IMR-90 (cell line): ENCODE measurements around the gene BRD4. TPM values are rescaled to one million over a fixed set of nuclear protein-coding genes. Genes with fewer than 3 reads are reported as not detected.

ENCODE experiments used
- ATAC-seq: fragments of 200-7000 bp; cut with Tn5 transposase; 2 replicates; pipeline ENCODE4 v1.9.1; 2020; ENCODE audit warnings: low read depth, mild to moderate bottlenecking, moderate library complexity
- BruUV-seq: library from RNA; stranded (reverse); fragments of 400-500 nt; replicated peaks from 2 replicates; lab custom pipeline; 2021; lab: Mats Ljungman, UMichigan
- CTCF ChIA-PET: fragments of 300-600 bp; formaldehyde crosslinking; extraction: SDS; loops from one replicate; lab custom pipeline; 2021; ENCODE audit warnings: antibody characterized with exemption; lab: Yijun Ruan, JAX
- POLR2A ChIA-PET: fragments of 300-600 bp; sonication (Branson Sonifier 250); formaldehyde crosslinking; loops from one replicate; lab custom pipeline; 2022; ENCODE audit warnings: antibody characterized with exemption; ENCODE audit not compliant: unreplicated experiment; lab: Charles Lee
- DNase-seq: peaks from one replicate; pipeline ENCODE4 v3.0.0; 2013
- H2AFZ ChIP-seq: replicated peaks from 2 replicates; pipeline ENCODE3; 2013; ENCODE audit warnings: low read length, mild to moderate bottlenecking; ENCODE audit not compliant: poor library complexity
- H2AK5ac ChIP-seq: 2 replicates; pipeline ENCODE4 v1.6.1; 2013; ENCODE audit warnings: low read depth, low read length, inconsistent platforms
- H2AK9ac ChIP-seq: replicated peaks from 2 replicates; pipeline ENCODE3; 2013; ENCODE audit warnings: mild to moderate bottlenecking, low read depth, low read length, moderate library complexity; ENCODE audit not compliant: poor library complexity
- H2BK120ac ChIP-seq: 2 replicates; pipeline ENCODE4 v1.6.1; 2013; ENCODE audit warnings: low read depth, low read length, inconsistent platforms
- H2BK15ac ChIP-seq: 3 replicates; pipeline ENCODE4 v1.6.1; 2013; ENCODE audit warnings: low read depth, low read length, inconsistent platforms
- H2BK20ac ChIP-seq: 2 replicates; pipeline ENCODE4 v1.6.1; 2013; ENCODE audit warnings: low read depth, mild to moderate bottlenecking, inconsistent platforms, low read length, moderate library complexity
- H2BK5ac ChIP-seq: 2 replicates; pipeline ENCODE4 v1.6.1; 2013; ENCODE audit warnings: mild to moderate bottlenecking, low read depth, low read length, inconsistent platforms; ENCODE audit not compliant: poor library complexity, severe bottlenecking
- H3K14ac ChIP-seq: replicated peaks from 2 replicates; pipeline ENCODE4 v1.6.1; 2013; ENCODE audit warnings: low read depth, low read length, inconsistent platforms
- H3K18ac ChIP-seq: 2 replicates; pipeline ENCODE4 v1.6.1; 2013; ENCODE audit warnings: low read depth, low read length, control low read depth
- H3K23ac ChIP-seq: 2 replicates; pipeline ENCODE4 v1.6.1; 2013; ENCODE audit warnings: low read depth, low read length, inconsistent platforms
- H3K27ac ChIP-seq: 2 replicates; pipeline ENCODE4 v1.5.1; 2013; ENCODE audit warnings: mild to moderate bottlenecking, control low read depth, low read length; ENCODE audit not compliant: insufficient read depth
- H3K27me3 ChIP-seq: 2 replicates; pipeline ENCODE4 v1.6.1; 2013; ENCODE audit warnings: low read length; ENCODE audit not compliant: control insufficient read depth, insufficient read depth
- H3K36me3 ChIP-seq: 2 replicates; pipeline ENCODE4 v1.6.1; 2013; ENCODE audit warnings: low read length, mixed read lengths; ENCODE audit not compliant: control insufficient read depth, insufficient read depth
- H3K4ac ChIP-seq: 2 replicates; pipeline ENCODE4 v1.6.1; 2013; ENCODE audit warnings: low read depth, low read length, inconsistent platforms
- H3K4me1 ChIP-seq: 2 replicates; pipeline ENCODE4 v1.6.1; 2013; ENCODE audit warnings: low read length, mixed read lengths; ENCODE audit not compliant: control insufficient read depth, insufficient read depth
- H3K4me2 ChIP-seq: 2 replicates; pipeline ENCODE4 v1.6.1; 2013; ENCODE audit warnings: low read depth, mild to moderate bottlenecking, control low read depth, low read length, moderate library complexity
- H3K4me3 ChIP-seq: 2 replicates; pipeline ENCODE4 v1.5.1; 2013; ENCODE audit warnings: low read depth, mild to moderate bottlenecking, control low read depth, low read length, moderate library complexity; ENCODE audit not compliant: insufficient read depth
- H3K56ac ChIP-seq: 2 replicates; pipeline ENCODE4 v1.6.1; 2013; ENCODE audit warnings: low read length, inconsistent platforms; ENCODE audit not compliant: insufficient read depth; ENCODE audit errors: extremely low read depth
- H3K79me1 ChIP-seq, 2 experiments: 2 replicates each; pipeline ENCODE4 v1.6.1; 2013; ENCODE audit warnings: low read length in 2 of 2, inconsistent platforms in 1 of 2, low read depth in 1 of 2
- H3K9ac ChIP-seq: 2 replicates; pipeline ENCODE4 v1.6.1; 2013; ENCODE audit warnings: low read depth, low read length, control low read depth
- H3K9me1 ChIP-seq: 2 replicates; pipeline ENCODE4 v1.6.1; 2013; ENCODE audit warnings: low read length, inconsistent platforms; ENCODE audit not compliant: insufficient read depth
- H3K9me3 ChIP-seq: 2 replicates; pipeline ENCODE4 v1.6.1; 2013; ENCODE audit warnings: low read length; ENCODE audit not compliant: control insufficient read depth, insufficient read depth
- H4K20me1 ChIP-seq: 2 replicates; pipeline ENCODE4 v1.6.1; 2013; ENCODE audit warnings: low read length, inconsistent platforms; ENCODE audit not compliant: insufficient read depth
- H4K5ac ChIP-seq: 2 replicates; pipeline ENCODE4 v1.6.1; 2013; ENCODE audit warnings: mild to moderate bottlenecking, low read depth, low read length, control low read depth
- H4K8ac ChIP-seq, 2 experiments: 2 replicates each; pipeline ENCODE4 v1.6.1; 2013; ENCODE audit warnings: low read depth in 2 of 2, low read length in 2 of 2, control low read depth in 1 of 2, inconsistent platforms in 1 of 2
- H4K91ac ChIP-seq: 2 replicates; pipeline ENCODE4 v1.6.1; 2013; ENCODE audit warnings: low read depth, low read length, inconsistent platforms; ENCODE audit not compliant: insufficient read depth
- BHLHE40 ChIP-seq: fragments of 150-350 bp; IDR thresholded peaks from 2 replicates; pipeline ENCODE4 v1.6.1; 2016; ENCODE audit warnings: mild to moderate bottlenecking, low read depth, low read length
- CEBPB ChIP-seq: IDR thresholded peaks from 2 replicates; pipeline ENCODE4 v1.6.1; 2012; ENCODE audit warnings: low read depth, low read length, improper control_type of control experiment
- CHD1 ChIP-seq: IDR thresholded peaks from 2 replicates; pipeline ENCODE4 v1.6.1; 2012; ENCODE audit warnings: low read depth, low read length, improper control_type of control experiment
- FOS ChIP-seq: fragments of 150-350 bp; IDR thresholded peaks from 2 replicates; pipeline ENCODE4 v1.6.1; 2016; ENCODE audit warnings: low read depth, low read length
- MAFK ChIP-seq: IDR thresholded peaks from 2 replicates; pipeline ENCODE4 v1.6.1; 2012; ENCODE audit warnings: low read depth, low read length, improper control_type of control experiment
- MAZ ChIP-seq: IDR thresholded peaks from 2 replicates; pipeline ENCODE4 v1.6.1; 2012; ENCODE audit warnings: low read depth, mild to moderate bottlenecking, low read length, improper control_type of control experiment, moderate library complexity, borderline replicate concordance
- MXI1 ChIP-seq: IDR thresholded peaks from 2 replicates; pipeline ENCODE4 v1.6.1; 2012; ENCODE audit warnings: low read depth, mild to moderate bottlenecking, low read length, moderate library complexity, borderline replicate concordance
- NFE2L2 ChIP-seq: fragments of 150-350 bp; IDR thresholded peaks from 2 replicates; pipeline ENCODE4 v1.6.1; 2016; ENCODE audit warnings: low read depth, mild to moderate bottlenecking, low read length
- POLR2A ChIP-seq: IDR thresholded peaks from 2 replicates; pipeline ENCODE4 v1.6.1; 2012; ENCODE audit warnings: mild to moderate bottlenecking, low read depth, low read length
- RAD21 ChIP-seq: IDR thresholded peaks from 2 replicates; pipeline ENCODE4 v1.6.1; 2012; ENCODE audit warnings: low read length, improper control_type of control experiment
- RCOR1 ChIP-seq: IDR thresholded peaks from 2 replicates; pipeline ENCODE4 v1.6.1; 2012; ENCODE audit warnings: mild to moderate bottlenecking, low read length, improper control_type of control experiment; ENCODE audit not compliant: insufficient replicate concordance
- RFX5 ChIP-seq: IDR thresholded peaks from 2 replicates; pipeline ENCODE4 v1.8.0; 2012; ENCODE audit warnings: low read depth, mild to moderate bottlenecking, low read length, moderate library complexity
- SMC3 ChIP-seq: fragments of 150-350 bp; IDR thresholded peaks from 2 replicates; pipeline ENCODE4 v1.6.1; 2016; ENCODE audit warnings: low read depth, mild to moderate bottlenecking, antibody characterized with exemption, low read length, moderate library complexity
- WGBS, 2 experiments: methylation state at CpG; one replicate each; pipeline versions ENCODE4 v1.1.5 to v1.1.7; 2013; ENCODE audit warnings: missing lambda C conversion rate in 2 of 2; ENCODE audit not compliant: insufficient read length in 1 of 2; ENCODE audit errors: extremely low coverage in 2 of 2; 5-methylcytosine and 5-hydroxymethylcytosine counted together
- dilution Hi-C: fragments of 300-500 bp; cut with HindIII; formaldehyde crosslinking; loops from one replicate; pipeline ENCODE4 v1.14.3; 2018; ENCODE audit warnings: low sequenced_read_pairs; ENCODE audit not compliant: unreplicated experiment
- in situ Hi-C: fragments of 300-500 bp; cut with MboI; formaldehyde crosslinking; loops from 3 replicates; pipeline ENCODE4 v1.14.3; 2019; ENCODE audit warnings: low sequenced_read_pairs, inconsistent platforms, mixed read lengths
- intact Hi-C: fragments of 100-400 bp; cut with micrococcal nuclease; formaldehyde crosslinking; loops from 2 replicates; pipeline ENCODE4 v1.10.0; 2022
- polyA plus RNA-seq, 3 experiments: library from polyadenylated mRNA; depleted of rRNA; stranded (reverse); fragments of >200 nt; gene quantifications; 2 replicates each; pipeline ENCODE4 v1.2.3, GENCODE V29; 2012; ENCODE audit warnings: low replicate concordance in 1 of 3
- total RNA-seq: library from RNA; depleted of rRNA; stranded (reverse); fragments of >200 nt; gene quantifications from 2 replicates; pipeline ENCODE4 v1.2.3, GENCODE V29; 2012
- TF ChIP-seq, protein P1 (sequence below): fragments of 150-350 bp; IDR thresholded peaks from 2 replicates; pipeline ENCODE4 v1.6.1; 2016; ENCODE audit warnings: low read depth, mild to moderate bottlenecking, low read length, moderate library complexity, borderline replicate concordance
- TF ChIP-seq, protein P2 (sequence below): fragments of 150-350 bp; IDR thresholded peaks from 2 replicates; pipeline ENCODE4 v1.6.1; 2017; ENCODE audit warnings: mild to moderate bottlenecking, antibody characterized with exemption, low read length, low read depth
- TF ChIP-seq, protein P3 (sequence below): conservative IDR thresholded peaks from 2 replicates; pipeline ENCODE4 v1.5.1; 2012; ENCODE audit warnings: mild to moderate bottlenecking, low read depth, low read length, improper control_type of control experiment

Gene BRD4
- total and polyA plus RNA-seq, 2 of the 4 experiments (the other 2 are of a cell fraction) = 7.0 to 21.1 TPM

DNA sequence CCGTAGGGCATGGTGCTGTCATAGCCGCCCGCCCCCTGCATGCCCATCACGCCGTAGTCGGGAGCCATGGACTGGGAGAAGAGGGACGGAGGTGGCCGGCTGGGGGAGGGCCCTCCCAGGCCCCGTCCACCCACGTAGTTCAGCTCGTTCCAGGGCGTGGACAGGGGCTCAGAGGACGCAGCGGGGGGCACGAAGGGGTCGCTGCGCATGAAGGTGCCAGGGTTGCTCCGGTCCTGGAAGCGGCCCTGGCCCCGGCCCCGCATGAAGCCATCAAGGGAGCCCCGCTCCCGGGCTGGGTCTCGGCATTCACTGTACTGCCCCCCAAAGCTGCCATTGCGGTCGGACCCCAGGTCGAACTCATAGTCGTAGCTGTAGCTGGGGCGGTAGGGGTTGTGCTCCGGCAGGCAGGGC lies 40.6 kb upstream of the BRD4 start:
- no peaks in the 10 kb centered on the region for H3K9me3 ChIP-seq
- dilution Hi-C loops = no loop called here
- no peak overlapping the region for H2AFZ ChIP-seq
- no peak for ATAC-seq
- H2BK5ac ChIP-seq = no peak overlapping the region
- in situ Hi-C loops = no loop called here
- TF ChIP-seq MAZ (no peak), FOS (no peak), RCOR1 (no peak), NFE2L2 (no peak), RFX5 (no peak), SMC3 (no peak), MXI1 (no peak), CEBPB (no peak), RAD21 (no peak), POLR2A (no peak), CHD1 (no peak), MAFK (no peak), BHLHE40 (no peak)
- TF ChIP-seq, protein P1, sequence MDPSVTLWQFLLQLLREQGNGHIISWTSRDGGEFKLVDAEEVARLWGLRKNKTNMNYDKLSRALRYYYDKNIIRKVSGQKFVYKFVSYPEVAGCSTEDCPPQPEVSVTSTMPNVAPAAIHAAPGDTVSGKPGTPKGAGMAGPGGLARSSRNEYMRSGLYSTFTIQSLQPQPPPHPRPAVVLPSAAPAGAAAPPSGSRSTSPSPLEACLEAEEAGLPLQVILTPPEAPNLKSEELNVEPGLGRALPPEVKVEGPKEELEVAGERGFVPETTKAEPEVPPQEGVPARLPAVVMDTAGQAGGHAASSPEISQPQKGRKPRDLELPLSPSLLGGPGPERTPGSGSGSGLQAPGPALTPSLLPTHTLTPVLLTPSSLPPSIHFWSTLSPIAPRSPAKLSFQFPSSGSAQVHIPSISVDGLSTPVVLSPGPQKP = no peak
- TF ChIP-seq, protein P2, sequence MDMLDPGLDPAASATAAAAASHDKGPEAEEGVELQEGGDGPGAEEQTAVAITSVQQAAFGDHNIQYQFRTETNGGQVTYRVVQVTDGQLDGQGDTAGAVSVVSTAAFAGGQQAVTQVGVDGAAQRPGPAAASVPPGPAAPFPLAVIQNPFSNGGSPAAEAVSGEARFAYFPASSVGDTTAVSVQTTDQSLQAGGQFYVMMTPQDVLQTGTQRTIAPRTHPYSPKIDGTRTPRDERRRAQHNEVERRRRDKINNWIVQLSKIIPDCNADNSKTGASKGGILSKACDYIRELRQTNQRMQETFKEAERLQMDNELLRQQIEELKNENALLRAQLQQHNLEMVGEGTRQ = no peak
- TF ChIP-seq, protein P3, sequence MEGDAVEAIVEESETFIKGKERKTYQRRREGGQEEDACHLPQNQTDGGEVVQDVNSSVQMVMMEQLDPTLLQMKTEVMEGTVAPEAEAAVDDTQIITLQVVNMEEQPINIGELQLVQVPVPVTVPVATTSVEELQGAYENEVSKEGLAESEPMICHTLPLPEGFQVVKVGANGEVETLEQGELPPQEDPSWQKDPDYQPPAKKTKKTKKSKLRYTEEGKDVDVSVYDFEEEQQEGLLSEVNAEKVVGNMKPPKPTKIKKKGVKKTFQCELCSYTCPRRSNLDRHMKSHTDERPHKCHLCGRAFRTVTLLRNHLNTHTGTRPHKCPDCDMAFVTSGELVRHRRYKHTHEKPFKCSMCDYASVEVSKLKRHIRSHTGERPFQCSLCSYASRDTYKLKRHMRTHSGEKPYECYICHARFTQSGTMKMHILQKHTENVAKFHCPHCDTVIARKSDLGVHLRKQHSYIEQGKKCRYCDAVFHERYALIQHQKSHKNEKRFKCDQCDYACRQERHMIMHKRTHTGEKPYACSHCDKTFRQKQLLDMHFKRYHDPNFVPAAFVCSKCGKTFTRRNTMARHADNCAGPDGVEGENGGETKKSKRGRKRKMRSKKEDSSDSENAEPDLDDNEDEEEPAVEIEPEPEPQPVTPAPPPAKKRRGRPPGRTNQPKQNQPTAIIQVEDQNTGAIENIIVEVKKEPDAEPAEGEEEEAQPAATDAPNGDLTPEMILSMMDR = no peak
- no peak overlapping the region for H3K4me3 ChIP-seq
- DNase-seq = no peak
- H2BK20ac ChIP-seq = no peak overlapping the region
- peaks cover 45% of the 10 kb centered on the region for H4K20me1 ChIP-seq
- no peak overlapping the region for H3K56ac ChIP-seq
- intact Hi-C loops = loop anchor here (10.0 kb wide), 1 partner anchor 268 kb away; the partner anchor contains the start of gene SYDE1
- POLR2A ChIA-PET = no interaction called here
- no peak overlapping the region for H3K27ac ChIP-seq
- H3K14ac ChIP-seq = no peak overlapping the region
- no peak overlapping the region for H2AK9ac ChIP-seq
- H3K18ac ChIP-seq = no peak overlapping the region
- H4K91ac ChIP-seq = no peak overlapping the region
- peaks cover 7 to 70% of the 10 kb centered on the region in 2 experiments for H3K79me1 ChIP-seq
- peaks cover 7% of the 10 kb centered on the region for H3K9me1 ChIP-seq
- H4K8ac ChIP-seq = no peak overlapping the region
- H2AK5ac ChIP-seq = no peak overlapping the region
- H4K5ac ChIP-seq = no peak overlapping the region
- H2BK15ac ChIP-seq = no peak overlapping the region
- H3K36me3 ChIP-seq = peaks cover 53% of the 10 kb centered on the region
- H3K4ac ChIP-seq = no peak overlapping the region
- WGBS, 2 experiments = 98% methylated on average over 16 of the region's 30 CpGs; no CpG with 5 or more reads in 1 of the 2 experiments
- H3K9ac ChIP-seq = no peak overlapping the region
- no peak overlapping the region for H3K4me2 ChIP-seq
- peaks cover 8% of the 10 kb centered on the region for H3K4me1 ChIP-seq
- H3K23ac ChIP-seq = no peak overlapping the region
- no peaks in the 10 kb centered on the region for H3K27me3 ChIP-seq
- no peak overlapping the region for H2BK120ac ChIP-seq
- CTCF ChIA-PET = no interaction called here
- no TSS peak for BruUV-seq
